ENCODE results near the gene COX8C.

DNA sequence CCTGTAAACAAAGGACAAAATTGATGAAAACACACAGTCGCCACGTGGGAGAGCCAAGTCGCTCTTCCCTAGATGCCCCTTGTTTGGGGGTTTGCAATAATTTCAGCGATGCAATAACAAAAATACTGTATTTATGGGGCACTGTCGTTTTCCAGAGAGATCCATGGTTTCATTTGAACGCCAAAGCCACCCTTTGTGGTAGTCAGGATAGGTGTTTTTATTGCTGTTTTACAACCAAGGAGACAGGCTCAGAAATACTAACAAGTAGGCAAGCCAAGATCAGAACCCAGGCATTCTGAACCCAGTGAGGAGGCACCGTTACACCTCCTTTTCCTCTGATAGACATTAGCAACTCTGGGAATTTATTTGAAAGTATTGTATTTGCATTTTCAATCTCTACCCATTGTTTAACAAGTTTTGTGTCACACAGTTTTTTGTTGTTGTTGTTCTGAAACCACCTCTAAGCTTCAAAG is 13.3 kb upstream of the COX8C start:
- TF ChIP-seq EP300 (IDR thresholded peaks at IDR 0.05) (no peak), CTCF (IDR thresholded peaks at IDR 0.05) (no peak), POLR2A (IDR thresholded peaks at IDR 0.05) (no peak), POLR2AphosphoS5 (IDR thresholded peaks at IDR 0.05) (no peak)

Data from suprapubic skin (tissue), 4 donors.